UCSD-AML1 (cell line): ENCODE measurements around the gene RPL28.
A peak's percentile ranks its signal among the peaks of the same experiment; 100 is the strongest.

Experiments used
- DNase-seq: peaks from one replicate; lab custom pipeline; 2025; ENCODE audit not compliant: unreplicated experiment; lab: John Stamatoyannopoulos, UW

RPL28 gene

DNA sequence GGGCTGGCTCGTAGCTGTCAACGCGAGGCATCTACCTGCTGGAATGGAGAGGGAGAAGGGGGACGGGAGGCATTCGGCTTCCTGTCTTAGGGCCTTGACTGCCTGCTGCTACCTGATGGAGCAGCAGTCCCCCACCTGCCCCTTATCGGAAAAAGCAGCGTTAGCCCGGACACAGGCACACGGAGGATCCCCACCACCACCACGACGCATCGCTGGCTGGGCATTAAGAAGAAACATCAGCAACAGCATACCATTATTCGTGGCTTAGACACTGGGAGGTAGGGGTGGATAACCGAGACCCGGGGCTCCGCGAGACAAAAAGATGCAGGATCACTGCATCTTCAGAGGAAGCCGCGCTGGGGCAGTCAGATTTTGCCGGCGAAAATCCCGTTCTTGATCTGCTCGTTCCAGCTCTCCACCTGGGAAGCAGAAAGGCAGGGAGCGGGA, 32.4 kb upstream of the RPL28 start:
- no peak for DNase-seq

DNA sequence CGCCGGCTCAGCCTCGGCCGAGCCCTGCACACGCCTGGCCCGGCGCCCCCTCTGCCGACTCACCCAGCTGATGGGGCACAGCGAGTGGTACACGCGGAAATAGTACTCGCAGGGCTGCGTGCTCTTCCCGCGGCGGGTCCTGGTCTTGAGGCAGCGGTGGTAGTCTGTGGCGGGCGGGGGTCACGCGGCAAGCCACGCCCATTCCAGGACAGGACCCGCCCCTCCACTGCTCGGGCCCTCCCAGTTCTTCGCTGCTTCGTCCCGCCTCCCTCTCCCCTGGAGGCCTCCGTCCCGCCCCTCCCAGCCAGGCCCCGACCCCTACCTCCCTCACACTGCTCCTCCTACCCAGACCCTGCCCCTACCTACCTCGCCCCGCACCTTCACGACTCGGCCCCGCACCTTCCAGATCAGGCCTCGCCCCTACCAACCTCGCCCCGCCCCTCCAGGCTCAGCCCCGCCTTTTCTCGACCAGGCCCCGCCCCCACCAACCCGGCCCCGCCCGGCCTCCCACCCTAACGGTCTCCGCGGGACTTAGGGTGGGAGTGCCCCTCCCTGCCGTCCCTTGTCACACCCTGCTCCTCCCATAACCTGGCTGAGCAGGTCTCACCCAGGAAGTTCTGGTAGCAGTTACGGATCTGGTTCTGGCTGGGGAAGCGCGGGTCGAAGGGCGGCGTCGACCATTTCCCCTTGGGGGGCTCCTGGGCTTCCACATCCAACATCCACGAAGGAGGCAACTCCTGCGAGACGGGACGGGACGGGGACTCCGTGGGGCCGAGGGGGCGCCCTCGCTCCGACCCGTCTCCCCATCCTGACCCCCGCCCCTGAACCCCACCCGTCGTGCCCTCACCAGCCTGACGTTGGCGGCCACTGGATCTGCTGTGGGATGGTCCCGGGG, 31.7 kb upstream of the RPL28 start:
- peak; percentile 69 for DNase-seq

GRCh38 chr19:55354698-55355212, 31.0 kb upstream of the RPL28 start, which contains the start of gene COX6B2:
Gene COX6B2, minus strand, starts transcription at chr19:55354719. Its CDS starts 198 bp downstream, at chr19:55354521.
- no peak for DNase-seq

DNA sequence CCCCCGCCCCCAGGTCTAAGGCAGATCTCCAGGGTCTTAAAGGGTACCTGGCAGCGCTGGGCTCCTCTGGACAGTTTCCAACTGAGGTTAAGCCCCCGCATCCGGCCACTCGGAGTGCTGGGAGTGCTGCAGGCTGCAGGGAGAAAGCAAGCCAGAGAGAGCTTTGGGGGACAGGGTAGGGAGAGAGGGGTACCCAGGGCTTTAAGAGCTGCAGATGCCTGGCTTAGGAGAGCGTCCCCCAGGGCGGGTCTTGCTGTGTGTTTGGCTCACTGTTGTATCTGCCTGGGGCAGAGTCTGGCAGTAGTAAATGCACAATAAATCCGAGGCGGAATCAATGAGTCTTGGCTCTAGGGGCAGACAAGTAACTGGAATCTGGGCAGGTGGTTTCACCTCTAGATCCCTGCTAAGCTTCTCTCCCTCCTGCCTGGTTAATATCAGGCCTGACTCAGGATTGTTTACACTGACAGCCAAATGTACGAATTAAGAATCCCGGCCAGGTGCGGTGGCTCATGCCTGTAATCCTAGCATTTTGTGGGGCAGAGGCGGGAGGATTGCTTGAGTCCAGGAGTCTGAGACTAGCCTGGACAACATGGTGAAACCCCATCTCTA, 30.4 kb upstream of the RPL28 start:
- no peak for DNase-seq

GRCh38 chr19:55358493-55358892, 27.2 kb upstream of the RPL28 start:
- DNase-seq = no peak

- DNase-seq = no peak
These were observed 26.5 kb upstream of the RPL28 start for GRCh38 chr19:55358943-55359908.

GRCh38 chr19:55360902-55361301, 24.8 kb upstream of the RPL28 start:
- DNase-seq = no peak

- DNase-seq = no peak
These were observed 23.4 kb upstream of the RPL28 start for GRCh38 chr19:55362174-55362989.

DNA sequence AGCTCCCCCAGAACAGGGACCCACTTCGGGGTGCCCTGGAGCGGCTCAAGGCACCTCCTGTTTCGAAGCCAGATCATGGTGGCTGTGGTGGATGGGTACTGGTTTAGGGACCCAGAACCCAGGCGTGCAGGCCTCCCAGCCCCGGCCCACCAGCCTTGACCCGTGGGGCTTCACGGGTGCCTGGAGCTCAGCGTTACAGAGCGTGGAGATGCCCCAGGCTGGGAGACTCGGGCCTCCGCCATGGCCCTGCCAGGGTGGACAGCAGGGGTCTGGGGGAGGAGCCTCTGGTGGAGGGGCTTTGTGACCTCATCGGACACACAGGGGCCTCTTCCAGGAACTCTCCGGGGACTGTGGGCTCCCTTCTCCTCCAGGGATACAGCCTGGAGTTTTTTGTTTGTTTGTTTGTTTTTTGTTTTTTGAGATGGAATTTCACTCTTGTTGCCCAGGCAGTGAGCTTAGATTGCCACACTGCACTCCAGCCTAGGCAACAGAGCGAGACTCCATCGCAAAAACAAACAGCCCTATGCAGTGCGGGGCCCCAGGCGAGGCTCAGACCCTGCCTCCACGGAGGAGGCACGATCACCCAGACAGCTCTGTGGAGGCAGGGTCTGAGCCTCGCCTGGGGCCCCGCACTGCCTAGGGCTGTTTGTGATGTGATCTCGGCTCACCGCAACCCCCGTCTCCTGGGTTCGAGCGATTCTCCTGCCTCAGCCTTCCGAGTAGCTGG, 22.6 kb upstream of the RPL28 start, which contains the start of gene GARIN5B:
GARIN5B (minus strand) TSS at position 271 of the 727 bp plus-strand sequence; CDS start at position 77, 194 bp downstream.
- DNase-seq = no peak

DNA sequence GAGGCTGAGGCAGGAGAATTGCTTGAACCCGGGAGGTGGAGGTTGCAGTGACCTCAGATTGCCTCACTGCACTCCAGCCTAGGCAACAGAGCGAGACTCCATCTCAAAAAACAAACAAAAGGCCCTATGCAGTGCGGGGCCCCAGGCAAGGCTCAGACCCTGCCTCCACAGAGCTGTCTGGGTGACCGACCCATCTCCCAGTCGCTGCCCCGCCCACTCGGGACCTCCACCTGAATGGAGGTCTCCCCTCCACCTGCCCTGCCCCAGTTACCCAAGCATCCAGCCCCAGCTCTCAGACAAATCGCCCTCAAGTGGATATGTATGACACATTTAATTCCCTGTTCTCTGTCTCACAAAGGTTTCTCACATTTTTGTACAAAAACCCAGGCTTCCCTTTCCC, 20.5 kb upstream of the RPL28 start:
- DNase-seq = no peak

DNA sequence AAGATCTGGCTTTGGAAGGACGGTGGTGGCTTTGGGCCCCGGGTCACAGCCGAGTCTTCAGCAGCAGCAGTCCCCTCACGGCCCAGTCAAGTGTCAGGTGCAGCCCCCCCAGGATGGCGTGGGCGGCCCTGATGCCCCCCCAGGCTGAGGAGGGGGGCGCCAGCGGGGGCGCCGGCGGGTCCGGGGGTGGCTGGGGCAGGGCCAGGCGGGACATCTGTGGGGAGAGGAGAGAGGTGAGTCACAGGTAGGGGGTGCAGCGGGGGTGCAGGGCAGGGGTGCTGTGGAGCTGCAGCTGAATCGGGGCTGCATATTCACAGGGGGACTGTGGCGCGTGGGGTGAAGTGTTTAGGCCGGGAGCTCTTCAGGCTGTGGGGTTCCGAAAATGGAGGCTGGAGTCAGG, 19.8 kb upstream of the RPL28 start:
- no peak for DNase-seq

- DNase-seq = no peak
These were observed 18.9 kb upstream of the RPL28 start for GRCh38 chr19:55366790-55367189.

GRCh38 chr19:55368106-55368505, 17.6 kb upstream of the RPL28 start:
- no peak for DNase-seq

DNA sequence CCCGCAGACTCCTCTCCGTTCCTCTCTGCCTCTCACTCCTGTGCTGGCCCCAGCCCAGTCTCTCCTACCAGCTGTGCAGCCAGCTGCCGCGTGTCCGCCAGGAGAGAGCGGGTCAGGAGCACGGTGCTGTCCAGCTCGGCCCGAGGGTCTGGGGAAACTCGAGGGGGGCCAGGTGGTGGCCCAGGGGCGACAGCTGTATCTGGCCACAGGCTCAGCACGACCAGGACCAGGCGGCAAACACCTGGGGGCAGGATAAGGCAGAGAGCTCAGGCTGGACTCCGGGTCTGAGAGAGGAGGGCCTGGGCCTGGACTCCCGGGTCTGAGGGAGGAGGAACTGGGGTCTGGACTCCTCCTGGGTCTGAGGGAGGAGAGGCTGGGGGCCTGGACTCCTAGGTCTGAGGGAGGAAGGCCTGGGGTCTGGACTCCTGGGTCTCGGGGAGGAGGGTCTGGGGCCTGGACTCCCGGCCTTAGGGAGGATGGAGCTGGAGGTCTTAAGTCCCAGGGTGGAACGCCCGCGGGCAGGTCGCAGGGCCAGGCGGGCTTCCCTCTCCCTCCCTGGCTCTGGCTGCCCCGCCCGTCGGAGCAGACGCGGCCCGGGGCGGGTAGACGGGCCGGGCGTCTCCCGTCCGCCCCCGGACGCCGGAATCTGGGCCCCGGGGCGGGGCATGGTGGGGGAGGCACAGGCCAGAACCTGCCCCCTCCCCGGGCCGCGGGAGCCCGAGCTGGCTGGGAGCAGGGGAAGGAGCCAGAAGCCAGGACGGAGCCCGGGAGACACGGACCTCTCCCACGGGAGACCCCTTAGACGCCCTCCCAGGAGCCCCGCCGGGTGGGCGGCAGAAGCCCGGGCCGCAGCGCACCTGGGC, 16.8 kb upstream of the RPL28 start:
- DNase-seq = no peak

GRCh38 chr19:55369653-55370304, 16.0 kb upstream of the RPL28 start:
- no peak for DNase-seq

GRCh38 chr19:55370305-55370988, 15.3 kb upstream of the RPL28 start, which contains the start of gene IL11:
Gene IL11, minus strand, starts transcription at chr19:55370463. Its CDS starts 153 bp downstream, at chr19:55370310.
- no peak for DNase-seq
